ENCODE results near the gene ZFYVE9. TPM values are rescaled to one million over a fixed set of nuclear protein-coding genes. Genes with fewer than 3 reads are reported as not detected.

Gene ZFYVE9
- total RNA-seq, 1 experiment from 2014 or later = 28.4 TPM

- H3K4me2 ChIP-seq (ENCODE audit: insufficient read depth, insufficient read length, low read length) = no peak overlapping the region
- Mint-ChIP-seq H3K9me3 (no peaks in the 10 kb centered on the region), H3K4me3 (no peak overlapping the region), H3K27me3 (ENCODE audit: low read depth) (no peaks in the 10 kb centered on the region), H3K4me1 (no peaks in the 10 kb centered on the region), H3K36me3 (ENCODE audit: insufficient read depth in 1 of 3, low read depth in 3 of 3) (no peaks in the 10 kb centered on the region), H3K27ac (no peak overlapping the region)
- no peak overlapping the region for H2BK5ac ChIP-seq (ENCODE audit: insufficient read length, low read length)
- no peaks in the 10 kb centered on the region for H3K79me1 ChIP-seq (ENCODE audit: insufficient read depth, low read depth, low read length, poor library complexity, severe bottlenecking)
- H4K20me1 ChIP-seq (ENCODE audit: control insufficient read depth, insufficient read depth, insufficient read length) = no peaks in the 10 kb centered on the region
- H4K5ac ChIP-seq (ENCODE audit: insufficient read length, low read depth, low read length) = no peak overlapping the region
- no peak overlapping the region for H3K14ac ChIP-seq (ENCODE audit: insufficient read depth, low read length)
- H3K18ac ChIP-seq (ENCODE audit: insufficient read length, low read depth, low read length) = no peak overlapping the region
- H2BK12ac ChIP-seq (ENCODE audit: insufficient read length, low read depth, low read length) = no peak overlapping the region
- no peak overlapping the region for H2BK120ac ChIP-seq (ENCODE audit: low read depth, low read length, poor library complexity, severe bottlenecking)
- no peaks in the 10 kb centered on the region for H3K4me1 ChIP-seq (ENCODE audit: insufficient read depth, low read length)
- no peak overlapping the region for H2AK5ac ChIP-seq (ENCODE audit: insufficient read length, low read length)
- H3K23me2 ChIP-seq (ENCODE audit: insufficient read length, low read depth, low read length, poor library complexity, severe bottlenecking) = no peaks in the 10 kb centered on the region
- no peak overlapping the region for H3K9ac ChIP-seq (ENCODE audit: extremely low read depth, insufficient read length, low read length)
- H2BK15ac ChIP-seq (ENCODE audit: low read depth, low read length) = no peak overlapping the region
- TF ChIP-seq, protein P1, sequence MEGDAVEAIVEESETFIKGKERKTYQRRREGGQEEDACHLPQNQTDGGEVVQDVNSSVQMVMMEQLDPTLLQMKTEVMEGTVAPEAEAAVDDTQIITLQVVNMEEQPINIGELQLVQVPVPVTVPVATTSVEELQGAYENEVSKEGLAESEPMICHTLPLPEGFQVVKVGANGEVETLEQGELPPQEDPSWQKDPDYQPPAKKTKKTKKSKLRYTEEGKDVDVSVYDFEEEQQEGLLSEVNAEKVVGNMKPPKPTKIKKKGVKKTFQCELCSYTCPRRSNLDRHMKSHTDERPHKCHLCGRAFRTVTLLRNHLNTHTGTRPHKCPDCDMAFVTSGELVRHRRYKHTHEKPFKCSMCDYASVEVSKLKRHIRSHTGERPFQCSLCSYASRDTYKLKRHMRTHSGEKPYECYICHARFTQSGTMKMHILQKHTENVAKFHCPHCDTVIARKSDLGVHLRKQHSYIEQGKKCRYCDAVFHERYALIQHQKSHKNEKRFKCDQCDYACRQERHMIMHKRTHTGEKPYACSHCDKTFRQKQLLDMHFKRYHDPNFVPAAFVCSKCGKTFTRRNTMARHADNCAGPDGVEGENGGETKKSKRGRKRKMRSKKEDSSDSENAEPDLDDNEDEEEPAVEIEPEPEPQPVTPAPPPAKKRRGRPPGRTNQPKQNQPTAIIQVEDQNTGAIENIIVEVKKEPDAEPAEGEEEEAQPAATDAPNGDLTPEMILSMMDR (conservative IDR thresholded peaks at IDR 0.05) = no peak
- no peaks in the 10 kb centered on the region for H3K27me3 ChIP-seq (ENCODE audit: insufficient read depth, low read length)
- no peaks in the 10 kb centered on the region for H3K79me2 ChIP-seq (ENCODE audit: insufficient read depth, low read length)
- H2BK20ac ChIP-seq (ENCODE audit: low read depth, low read length, poor library complexity, severe bottlenecking) = no peak overlapping the region
- H2AFZ ChIP-seq (ENCODE audit: low read length) = no peak overlapping the region
- no peak overlapping the region for H4K91ac ChIP-seq (ENCODE audit: insufficient read length, low read depth, low read length)
- no peak overlapping the region for H3K56ac ChIP-seq (ENCODE audit: insufficient read length, low read depth, low read length)
- DNase-seq = no peak
- H3K9me3 ChIP-seq (ENCODE audit: control insufficient read depth, low read depth, low read length) = no peaks in the 10 kb centered on the region
- H3K27ac ChIP-seq (ENCODE audit: insufficient read length, low read depth, low read length) = no peak overlapping the region
- H3K4ac ChIP-seq (ENCODE audit: low read depth, low read length) = no peak overlapping the region
- WGBS (ENCODE audit: extremely low coverage, insufficient read length, low lambda C conversion rate) = no CpG with 5 or more reads among the region's 2 CpGs
- H4K8ac ChIP-seq (replicated peaks; ENCODE audit: insufficient read length, low read depth, low read length) = no peak overlapping the region
- no peak overlapping the region for H3K23ac ChIP-seq (ENCODE audit: insufficient read length, low read depth, low read length)
- no peak overlapping the region for H3T11ph ChIP-seq (ENCODE audit: low read length)
Measured at GRCh38 chr1:52238474-52238873, 96.6 kb downstream of the ZFYVE9 start.
